Measurements from ENCODE around the gene RANBP10.

- TF ChIP-seq CTCF (IDR thresholded peaks at IDR 0.05) (no peak), POLR2A (IDR thresholded peaks at IDR 0.05) (no peak)
These were observed 40.1 kb downstream of the RANBP10 start for GRCh38 chr16:67766291-67766690.

Data from testis (tissue), 2 donors.